Smooth muscle cell of the brain vasculature (primary cell): Measurements from ENCODE around the gene PTTG1IP.

Source experiments
- DNase-seq: peaks from one replicate; pipeline ENCODE4 v3.0.0-alpha.2; 2012; ENCODE audit warnings: low read depth, low spot score

Gene PTTG1IP

GRCh38 chr21:44866780-44867179 is 6.7 kb downstream of the PTTG1IP start:
- no peak for DNase-seq

- no peak for DNase-seq
Measured at GRCh38 chr21:44865561-44866280, 7.8 kb downstream of the PTTG1IP start.

GRCh38 chr21:44862869-44863685 is 10.4 kb downstream of the PTTG1IP start:
- DNase-seq = no peak

- no peak for DNase-seq
Measured at GRCh38 chr21:44858791-44859190, 14.7 kb downstream of the PTTG1IP start.

GRCh38 chr21:44858291-44858690 is 15.2 kb downstream of the PTTG1IP start:
- DNase-seq = no peak

GRCh38 chr21:44857127-44857892 is 16.2 kb downstream of the PTTG1IP start:
- DNase-seq = no peak

- no peak for DNase-seq
Measured at GRCh38 chr21:44856131-44856530, 17.4 kb downstream of the PTTG1IP start.

- no peak for DNase-seq
Measured at GRCh38 chr21:44855572-44855971, 17.9 kb downstream of the PTTG1IP start.

- DNase-seq = no peak
Measured at GRCh38 chr21:44854664-44855446, 18.6 kb downstream of the PTTG1IP start.

- DNase-seq = no peak
Measured at GRCh38 chr21:44854391-44854663, 19.2 kb downstream of the PTTG1IP start.

- DNase-seq = no peak
Measured at GRCh38 chr21:44853601-44854390, 19.7 kb downstream of the PTTG1IP start.

GRCh38 chr21:44850905-44851657 is 22.4 kb downstream of the PTTG1IP start:
- DNase-seq = no peak

- DNase-seq = no peak
Measured at GRCh38 chr21:44850208-44850800, 23.2 kb downstream of the PTTG1IP start.

- no peak for DNase-seq
Measured at GRCh38 chr21:44849616-44850130, 23.8 kb downstream of the PTTG1IP start.

GRCh38 chr21:44848821-44849521 is 24.5 kb downstream of the PTTG1IP start:
- no peak for DNase-seq

GRCh38 chr21:44847261-44848056 is 26.0 kb downstream of the PTTG1IP start:
- no peak for DNase-seq

- no peak for DNase-seq
Measured at GRCh38 chr21:44846485-44847260, 26.8 kb downstream of the PTTG1IP start.

- no peak for DNase-seq
Measured at GRCh38 chr21:44846224-44846484, 27.3 kb downstream of the PTTG1IP start.
